Peyer's patch (tissue), 4 donors: ENCODE data around the gene LHFPL2.

Experiments
- POLR2A ChIP-seq, 2 donors: fragments of 450-650 bp; IDR thresholded peaks; one replicate each; pipeline ENCODE4 v1.5.1; 2017; ENCODE audit warnings: antibody characterized with exemption in 2 of 2, mild to moderate bottlenecking in 2 of 2, moderate library complexity in 2 of 2
- TF ChIP-seq, protein P1 (sequence below), 6 experiments: fragments of 450-650 bp in 4 of 6; fragments of 200-600 bp in 2 of 6; sonication (generic) in 1 of 6; IDR thresholded peaks; one replicate each; pipeline ENCODE4 v1.5.1; 2017 to 2019; ENCODE audit warnings: antibody characterized with exemption in 6 of 6, mild to moderate bottlenecking in 3 of 6, moderate library complexity in 1 of 6

- TF ChIP-seq, protein P1, sequence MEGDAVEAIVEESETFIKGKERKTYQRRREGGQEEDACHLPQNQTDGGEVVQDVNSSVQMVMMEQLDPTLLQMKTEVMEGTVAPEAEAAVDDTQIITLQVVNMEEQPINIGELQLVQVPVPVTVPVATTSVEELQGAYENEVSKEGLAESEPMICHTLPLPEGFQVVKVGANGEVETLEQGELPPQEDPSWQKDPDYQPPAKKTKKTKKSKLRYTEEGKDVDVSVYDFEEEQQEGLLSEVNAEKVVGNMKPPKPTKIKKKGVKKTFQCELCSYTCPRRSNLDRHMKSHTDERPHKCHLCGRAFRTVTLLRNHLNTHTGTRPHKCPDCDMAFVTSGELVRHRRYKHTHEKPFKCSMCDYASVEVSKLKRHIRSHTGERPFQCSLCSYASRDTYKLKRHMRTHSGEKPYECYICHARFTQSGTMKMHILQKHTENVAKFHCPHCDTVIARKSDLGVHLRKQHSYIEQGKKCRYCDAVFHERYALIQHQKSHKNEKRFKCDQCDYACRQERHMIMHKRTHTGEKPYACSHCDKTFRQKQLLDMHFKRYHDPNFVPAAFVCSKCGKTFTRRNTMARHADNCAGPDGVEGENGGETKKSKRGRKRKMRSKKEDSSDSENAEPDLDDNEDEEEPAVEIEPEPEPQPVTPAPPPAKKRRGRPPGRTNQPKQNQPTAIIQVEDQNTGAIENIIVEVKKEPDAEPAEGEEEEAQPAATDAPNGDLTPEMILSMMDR (IDR thresholded peaks at IDR 0.05) = no peak
- no peak for TF ChIP-seq POLR2A (IDR thresholded peaks at IDR 0.05)
Measured at GRCh38 chr5:78475370-78475769, 173.2 kb downstream of the LHFPL2 start.
